Glutamatergic neuron (in vitro differentiated cells): Measurements from ENCODE around the gene SLC17A2. TPM values are rescaled to one million over a fixed set of nuclear protein-coding genes. Genes with fewer than 3 reads are reported as not detected.

ENCODE experiments used
- DNase-seq: peaks from one replicate; pipeline ENCODE4 v3.0.0; 2022
- H3K27ac Mint-ChIP-seq: one replicate; pipeline ENCODE4 v1.8.0; 2020; ENCODE audit warnings: mild to moderate bottlenecking, mixed read lengths, inconsistent platforms; ENCODE audit not compliant: unreplicated experiment
- H3K27me3 Mint-ChIP-seq: one replicate; pipeline ENCODE4 v1.8.0; 2020; ENCODE audit warnings: mild to moderate bottlenecking, moderate library complexity, mixed read lengths, inconsistent platforms; ENCODE audit not compliant: unreplicated experiment
- H3K36me3 Mint-ChIP-seq: one replicate; pipeline ENCODE4 v1.8.0; 2020; ENCODE audit warnings: mild to moderate bottlenecking, mixed read lengths, inconsistent platforms; ENCODE audit not compliant: unreplicated experiment
- H3K4me1 Mint-ChIP-seq: one replicate; pipeline ENCODE4 v1.8.0; 2020; ENCODE audit warnings: mild to moderate bottlenecking, low read depth, mixed read lengths, inconsistent platforms; ENCODE audit not compliant: unreplicated experiment
- H3K4me3 Mint-ChIP-seq: one replicate; pipeline ENCODE4 v1.8.0; 2020; ENCODE audit warnings: mild to moderate bottlenecking, mixed read lengths, inconsistent platforms; ENCODE audit not compliant: unreplicated experiment
- H3K9me3 Mint-ChIP-seq: one replicate; pipeline ENCODE4 v1.8.0; 2020; ENCODE audit warnings: mild to moderate bottlenecking, moderate library complexity, mixed read lengths, inconsistent platforms; ENCODE audit not compliant: unreplicated experiment
- CTCF ChIP-seq: fragments of 200-600 bp; sonication (generic); IDR thresholded peaks from one replicate; pipeline ENCODE4 v1.5.0; 2021; ENCODE audit not compliant: partially characterized antibody, unreplicated experiment
- total RNA-seq: library from RNA; stranded (reverse); fragmentation: NEBNext Ultra II Directional; extraction: Animal tissue kit (Norgen Biotek cat#: 25700); gene quantifications from one replicate; pipeline ENCODE4 v1.2.1, GENCODE V29; 2021; ENCODE audit not compliant: unreplicated experiment

The SLC17A2 gene
- total RNA-seq, 1 donor from 2014 or later = not detected

GRCh38 chr6:25962149-25963127 is 31.9 kb upstream of the SLC17A2 start, which contains the start of gene TRIM38:
Gene TRIM38 (plus strand): TSS chr6:25962802. CDS start chr6:25966523, 3,721 bp downstream.
- Mint-ChIP-seq H3K9me3 (peaks cover 4% of the 10 kb centered on the region), H3K27ac (no peak within 1 kb of the TSS), H3K27me3 (peaks cover 3% of the 10 kb centered on the region), H3K36me3 (peaks cover 24% of the 10 kb centered on the region), H3K4me3 (no peak within 1 kb of the TSS), H3K4me1 (peaks cover 5% of the 10 kb centered on the region)
- no peak for DNase-seq
- no peak for TF ChIP-seq CTCF

- Mint-ChIP-seq H3K27me3 (peaks cover 3% of the 10 kb centered on the region), H3K36me3 (peaks cover 24% of the 10 kb centered on the region), H3K9me3 (peaks cover 4% of the 10 kb centered on the region), H3K4me1 (peaks cover 5% of the 10 kb centered on the region), H3K4me3 (no peak overlapping the region), H3K27ac (no peak overlapping the region)
- no peak for TF ChIP-seq CTCF
- DNase-seq = no peak
Observed at GRCh38 chr6:25961619-25962148, 31.2 kb upstream of the SLC17A2 start.

- H3K27ac Mint-ChIP-seq = no peak overlapping the region
- peaks cover 5% of the 10 kb centered on the region for H3K4me1 Mint-ChIP-seq
- peaks cover 4% of the 10 kb centered on the region for H3K9me3 Mint-ChIP-seq
- H3K4me3 Mint-ChIP-seq = no peak overlapping the region
- TF ChIP-seq CTCF = no peak
- DNase-seq = no peak
- H3K36me3 Mint-ChIP-seq = peaks cover 24% of the 10 kb centered on the region
- H3K27me3 Mint-ChIP-seq = peaks cover 3% of the 10 kb centered on the region
Observed at GRCh38 chr6:25960734-25961133, 30.2 kb upstream of the SLC17A2 start.

- peaks cover 24% of the 10 kb centered on the region for H3K36me3 Mint-ChIP-seq
- DNase-seq = no peak
- peaks cover 4% of the 10 kb centered on the region for H3K9me3 Mint-ChIP-seq
- H3K27me3 Mint-ChIP-seq = peaks cover 3% of the 10 kb centered on the region
- H3K27ac Mint-ChIP-seq = no peak overlapping the region
- peaks cover 5% of the 10 kb centered on the region for H3K4me1 Mint-ChIP-seq
- H3K4me3 Mint-ChIP-seq = no peak overlapping the region
- TF ChIP-seq CTCF = no peak
Observed at GRCh38 chr6:25959890-25960536, 29.5 kb upstream of the SLC17A2 start.
